GM23338 (cell line): ENCODE results near the gene SLC26A11.

Source experiments
- CREB1 ChIP-seq: fragments of 250-450 bp; sonication (Bioruptor Pico); IDR thresholded peaks from 2 replicates; pipeline ENCODE4 v1.5.0; 2020; ENCODE audit warnings: low read depth, mild to moderate bottlenecking, moderate library complexity
- EZH2 ChIP-seq: fragments of 200-600 bp; sonication (generic); IDR thresholded peaks from one replicate; pipeline ENCODE4 v1.8.0; 2017; ENCODE audit warnings: antibody characterized with exemption, mild to moderate bottlenecking, low read depth; ENCODE audit not compliant: unreplicated experiment
- EZH2phosphoT487 ChIP-seq: fragments of 200-600 bp; sonication (generic); IDR thresholded peaks from one replicate; pipeline ENCODE4 v1.8.1; 2018; ENCODE audit warnings: antibody characterized with exemption; ENCODE audit not compliant: unreplicated experiment
- JUNB ChIP-seq: IDR thresholded peaks from one replicate; pipeline ENCODE4 v1.6.1; 2016; ENCODE audit warnings: antibody characterized with exemption; ENCODE audit not compliant: unreplicated experiment
- NANOG ChIP-seq: IDR thresholded peaks from 2 replicates; pipeline ENCODE4 v1.6.1; 2016; ENCODE audit warnings: antibody characterized with exemption, borderline replicate concordance
- POLR2AphosphoS5 ChIP-seq: IDR thresholded peaks from 2 replicates; pipeline ENCODE4 v1.6.1; 2016; ENCODE audit warnings: antibody characterized with exemption, low read depth
- REST ChIP-seq: IDR thresholded peaks from one replicate; pipeline ENCODE4 v1.6.1; 2018; ENCODE audit warnings: antibody characterized with exemption; ENCODE audit not compliant: unreplicated experiment
- STAT1 ChIP-seq: IDR thresholded peaks from one replicate; pipeline ENCODE4 v1.6.1; 2016; ENCODE audit warnings: antibody characterized with exemption; ENCODE audit not compliant: unreplicated experiment
- ZNF114 ChIP-seq: fragments of 250-450 bp; sonication (Bioruptor Pico); IDR thresholded peaks from 2 replicates; pipeline ENCODE4 v1.5.0; 2020; ENCODE audit warnings: mild to moderate bottlenecking, moderate library complexity
- ZNF331 ChIP-seq: fragments of 250-450 bp; sonication (Bioruptor Pico); IDR thresholded peaks from 2 replicates; pipeline ENCODE4 v1.5.0; 2020; ENCODE audit warnings: low read depth, mild to moderate bottlenecking, moderate library complexity
- TF ChIP-seq, protein P1 (sequence below), 2 experiments: fragments of 200-600 bp in 1 of 2; sonication (generic) in 1 of 2; conservative IDR thresholded peaks; 2 replicates each; pipeline versions ENCODE4 v1.5.1 to v1.6.1; 2016 to 2017; ENCODE audit warnings: antibody characterized with exemption in 2 of 2, low read depth in 2 of 2, mild to moderate bottlenecking in 2 of 2, moderate library complexity in 1 of 2
- TF ChIP-seq, protein P2 (sequence below): IDR thresholded peaks from 2 replicates; pipeline ENCODE4 v1.6.1; 2016; ENCODE audit warnings: antibody characterized with exemption

GRCh38 chr17:80267391-80267790, 47.2 kb downstream of the SLC26A11 start:
- TF ChIP-seq EZH2phosphoT487 (no peak), POLR2AphosphoS5 (no peak), EZH2 (no peak), REST (no peak), JUNB (no peak), ZNF331 (CRISPR knock-in tag) (no peak), CREB1 (no peak), STAT1 (no peak), NANOG (no peak), ZNF114 (CRISPR knock-in tag) (no peak)
- TF ChIP-seq, protein P1, sequence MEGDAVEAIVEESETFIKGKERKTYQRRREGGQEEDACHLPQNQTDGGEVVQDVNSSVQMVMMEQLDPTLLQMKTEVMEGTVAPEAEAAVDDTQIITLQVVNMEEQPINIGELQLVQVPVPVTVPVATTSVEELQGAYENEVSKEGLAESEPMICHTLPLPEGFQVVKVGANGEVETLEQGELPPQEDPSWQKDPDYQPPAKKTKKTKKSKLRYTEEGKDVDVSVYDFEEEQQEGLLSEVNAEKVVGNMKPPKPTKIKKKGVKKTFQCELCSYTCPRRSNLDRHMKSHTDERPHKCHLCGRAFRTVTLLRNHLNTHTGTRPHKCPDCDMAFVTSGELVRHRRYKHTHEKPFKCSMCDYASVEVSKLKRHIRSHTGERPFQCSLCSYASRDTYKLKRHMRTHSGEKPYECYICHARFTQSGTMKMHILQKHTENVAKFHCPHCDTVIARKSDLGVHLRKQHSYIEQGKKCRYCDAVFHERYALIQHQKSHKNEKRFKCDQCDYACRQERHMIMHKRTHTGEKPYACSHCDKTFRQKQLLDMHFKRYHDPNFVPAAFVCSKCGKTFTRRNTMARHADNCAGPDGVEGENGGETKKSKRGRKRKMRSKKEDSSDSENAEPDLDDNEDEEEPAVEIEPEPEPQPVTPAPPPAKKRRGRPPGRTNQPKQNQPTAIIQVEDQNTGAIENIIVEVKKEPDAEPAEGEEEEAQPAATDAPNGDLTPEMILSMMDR (conservative IDR thresholded peaks at IDR 0.05; ENCODE audit: low read depth in 2 of 2): no peak
- TF ChIP-seq, protein P2, sequence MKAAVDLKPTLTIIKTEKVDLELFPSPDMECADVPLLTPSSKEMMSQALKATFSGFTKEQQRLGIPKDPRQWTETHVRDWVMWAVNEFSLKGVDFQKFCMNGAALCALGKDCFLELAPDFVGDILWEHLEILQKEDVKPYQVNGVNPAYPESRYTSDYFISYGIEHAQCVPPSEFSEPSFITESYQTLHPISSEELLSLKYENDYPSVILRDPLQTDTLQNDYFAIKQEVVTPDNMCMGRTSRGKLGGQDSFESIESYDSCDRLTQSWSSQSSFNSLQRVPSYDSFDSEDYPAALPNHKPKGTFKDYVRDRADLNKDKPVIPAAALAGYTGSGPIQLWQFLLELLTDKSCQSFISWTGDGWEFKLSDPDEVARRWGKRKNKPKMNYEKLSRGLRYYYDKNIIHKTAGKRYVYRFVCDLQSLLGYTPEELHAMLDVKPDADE: no peak
